Muscle of arm (tissue), 12 donors: ENCODE data around the gene ZBED5. TPM values are rescaled to one million over a fixed set of nuclear protein-coding genes. Genes with fewer than 3 reads are reported as not detected.
"Not testable (repeated sequence)": the region's sequence is repeated elsewhere in the genome, so short reads cannot be mapped to it uniquely, and the experiment has no call there.

ENCODE experiments used
- DNase-seq: peaks from one replicate; pipeline ENCODE4 v3.0.0-alpha.2; 2013
- polyA plus RNA-seq, 12 donors: library from polyadenylated mRNA; unstranded; fragments of 120-200 nt; gene quantifications; one replicate each; pipeline ENCODE4 v1.2.1, GENCODE V29; 2013; ENCODE audit not compliant: insufficient read length in 12 of 12

The ZBED5 gene
- polyA plus RNA-seq, 12 donors = 60.0 to 105 (median 77.3) TPM; not detected in 1

GRCh38 chr11:10885703-10886363 lies 28.0 kb upstream of the ZBED5 start:
- DNase-seq = peak; percentile 31

DNA sequence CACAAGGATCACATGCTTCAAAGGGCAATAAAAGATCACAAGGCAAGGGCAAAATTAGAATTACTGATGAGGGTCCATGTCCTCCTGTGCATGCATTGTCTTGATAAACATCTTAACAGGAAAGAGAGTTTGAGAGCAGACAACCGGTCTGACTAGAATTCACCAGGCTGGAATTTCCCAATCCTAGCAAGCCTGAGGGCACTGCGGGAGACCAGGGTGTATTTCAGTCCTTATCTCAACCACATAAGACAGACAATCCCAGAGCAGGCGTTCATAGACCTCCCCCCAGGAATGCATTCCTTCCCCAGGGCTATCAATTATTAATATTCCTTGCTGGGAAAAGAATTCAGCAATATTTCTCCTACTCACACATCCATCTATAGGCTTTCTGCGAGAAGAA lies 26.4 kb upstream of the ZBED5 start:
- DNase-seq = not testable (repeated sequence)

DNA sequence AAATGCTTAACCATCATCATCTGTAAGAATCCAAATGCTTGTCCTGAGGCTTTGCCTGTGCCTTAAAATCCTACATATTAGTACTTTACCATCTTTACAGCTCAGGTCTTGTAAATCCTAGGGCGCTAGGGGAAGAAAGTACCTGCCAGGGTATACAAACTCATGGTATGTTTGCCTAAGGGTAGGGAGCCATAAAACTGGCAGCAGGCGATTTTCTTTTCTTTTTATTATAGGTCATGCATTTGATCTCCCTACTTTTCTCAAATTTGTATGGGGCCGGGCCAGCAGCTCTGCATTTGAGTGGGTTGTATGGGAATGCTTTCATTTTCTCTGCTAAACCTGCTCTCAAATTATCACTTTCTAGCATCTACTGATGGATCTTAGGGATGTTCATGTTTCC lies 24.0 kb upstream of the ZBED5 start:
- no peak for DNase-seq

GRCh38 chr11:10878408-10879214 lies 20.8 kb upstream of the ZBED5 start:
- no peak for DNase-seq

GRCh38 chr11:10876158-10876557 lies 18.3 kb upstream of the ZBED5 start:
- no peak for DNase-seq

DNA sequence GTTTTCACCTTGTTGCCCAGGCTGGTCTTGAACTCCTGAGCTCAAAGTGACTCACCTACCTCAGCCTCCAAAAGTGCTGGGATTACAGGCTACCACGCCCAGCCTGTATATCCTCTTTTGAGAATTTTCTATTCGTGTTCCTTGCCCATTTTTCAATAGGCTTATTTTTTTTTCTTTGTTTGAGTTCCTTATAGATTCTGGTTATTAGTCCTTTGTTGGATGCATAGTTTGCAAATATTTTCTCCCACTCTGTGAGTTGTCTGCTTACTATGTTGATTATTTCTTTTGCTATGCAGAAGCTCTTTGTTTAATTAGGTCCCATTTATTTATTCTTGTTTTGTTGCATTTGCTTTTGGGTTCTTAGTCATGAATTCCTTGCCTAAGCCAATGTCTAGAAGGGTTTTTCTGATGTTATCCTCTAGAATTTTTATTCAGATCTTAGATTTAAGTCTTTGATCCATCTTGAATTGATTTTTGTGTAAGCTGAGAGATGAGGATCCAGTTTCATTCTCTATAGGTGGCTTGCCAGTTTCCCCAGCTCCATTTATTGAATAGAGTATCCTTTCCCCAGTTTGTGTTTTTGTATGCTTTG lies 17.7 kb upstream of the ZBED5 start:
- no peak for DNase-seq

GRCh38 chr11:10872097-10872496 lies 14.2 kb upstream of the ZBED5 start:
- DNase-seq = no peak

- DNase-seq = no peak
Observed at GRCh38 chr11:10868352-10868751, 10.5 kb upstream of the ZBED5 start.

- DNase-seq = no peak
Observed at GRCh38 chr11:10866893-10867331, 9.1 kb upstream of the ZBED5 start.

GRCh38 chr11:10865837-10866270 lies 8.0 kb upstream of the ZBED5 start:
- DNase-seq = no peak

GRCh38 chr11:10864688-10865087 lies 6.8 kb upstream of the ZBED5 start:
- DNase-seq = no peak

DNA sequence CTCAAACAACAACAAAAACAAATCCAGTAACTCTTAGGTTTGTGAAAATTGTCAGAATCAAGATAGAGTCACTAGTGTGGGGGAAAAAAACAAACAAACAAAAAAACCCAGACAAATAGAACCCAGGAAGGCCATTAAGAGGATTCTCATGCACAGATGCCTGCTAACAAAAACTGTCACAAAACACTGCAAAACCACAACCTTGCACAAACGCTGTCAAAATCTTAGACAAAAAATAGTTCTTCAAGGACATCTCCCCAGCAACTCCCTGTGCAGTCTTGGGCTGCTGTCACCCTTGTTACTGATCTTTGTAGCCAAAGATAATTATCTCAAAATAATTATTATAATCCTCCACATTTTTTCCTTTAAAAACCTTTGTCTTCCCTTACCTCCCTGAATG lies 4.6 kb upstream of the ZBED5 start:
- DNase-seq = no peak

DNA sequence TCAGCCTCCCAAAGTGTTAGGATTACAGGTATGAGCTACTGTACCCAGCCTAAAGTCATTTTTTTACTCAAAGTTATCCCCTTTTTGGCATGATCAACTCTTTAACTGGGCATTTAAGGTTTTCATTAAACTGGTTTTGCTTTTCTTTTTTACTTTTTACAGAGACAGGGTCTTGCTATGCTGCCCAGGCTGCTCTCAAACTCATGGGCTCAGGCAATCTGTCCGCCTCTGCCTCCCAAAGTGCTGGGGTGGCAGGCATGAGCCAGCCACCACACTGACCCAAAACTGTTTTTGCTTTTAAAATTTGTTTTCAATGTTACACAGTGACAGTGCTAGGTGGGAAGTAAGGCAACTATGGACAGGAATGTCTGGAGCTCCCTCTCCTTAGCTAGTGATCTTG lies 3.9 kb upstream of the ZBED5 start:
- no peak for DNase-seq

DNA sequence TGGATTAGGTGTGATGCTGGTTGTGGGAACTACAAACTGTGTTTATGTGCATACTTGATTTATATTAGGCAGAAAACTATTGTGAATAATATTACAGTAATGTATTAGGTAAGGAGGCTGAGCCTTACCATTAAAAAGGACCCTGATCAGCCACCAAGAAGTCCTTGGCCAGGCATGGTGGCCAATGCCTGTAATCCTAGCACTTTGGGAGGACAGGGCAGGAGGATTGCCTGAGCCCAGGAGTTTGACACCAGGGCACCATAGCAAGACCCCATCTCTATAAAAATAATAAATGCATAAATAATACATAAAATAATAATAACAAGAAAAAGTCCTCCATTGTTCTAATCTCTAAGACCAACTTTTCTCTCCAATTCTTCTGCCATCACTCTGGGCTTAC lies 3.2 kb upstream of the ZBED5 start:
- DNase-seq = no peak

GRCh38 chr11:10858439-10859325 lies 829 bp upstream of the ZBED5 start:
- no peak for DNase-seq

DNA sequence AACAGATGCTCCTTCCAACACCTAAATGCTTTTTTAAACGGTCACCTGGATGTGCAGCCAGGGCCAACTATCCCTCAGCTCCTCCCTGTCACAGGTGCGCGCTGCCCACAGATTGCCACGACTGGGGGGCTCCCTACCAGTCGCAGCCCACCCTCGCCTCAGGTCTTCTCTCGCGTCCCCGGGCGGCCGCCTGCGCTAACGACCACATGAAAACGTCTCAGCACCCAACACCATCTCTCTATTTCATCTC lies 469 bp downstream of the ZBED5 start:
- no peak for DNase-seq

GRCh38 chr11:10856689-10857458 lies 979 bp downstream of the ZBED5 start:
- DNase-seq = no peak

DNA sequence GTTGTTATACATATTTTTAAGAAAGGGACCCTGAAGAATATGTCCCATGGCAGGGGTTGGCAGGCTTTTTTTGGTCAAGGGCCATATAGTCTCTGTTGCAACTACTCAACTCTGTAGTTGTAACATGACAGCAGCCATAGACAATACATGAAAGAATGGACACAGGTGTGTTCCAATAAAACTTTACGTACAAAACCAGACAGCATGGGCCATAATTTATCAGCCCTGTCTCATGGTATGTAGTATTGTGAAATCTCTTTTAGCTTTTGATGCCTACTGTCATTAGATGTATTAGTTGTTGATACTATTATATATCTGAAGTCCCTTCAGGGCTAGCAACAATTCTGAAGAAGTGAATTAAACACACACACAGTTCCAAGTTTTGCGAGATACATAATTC lies 2.6 kb downstream of the ZBED5 start:
- DNase-seq = no peak

DNA sequence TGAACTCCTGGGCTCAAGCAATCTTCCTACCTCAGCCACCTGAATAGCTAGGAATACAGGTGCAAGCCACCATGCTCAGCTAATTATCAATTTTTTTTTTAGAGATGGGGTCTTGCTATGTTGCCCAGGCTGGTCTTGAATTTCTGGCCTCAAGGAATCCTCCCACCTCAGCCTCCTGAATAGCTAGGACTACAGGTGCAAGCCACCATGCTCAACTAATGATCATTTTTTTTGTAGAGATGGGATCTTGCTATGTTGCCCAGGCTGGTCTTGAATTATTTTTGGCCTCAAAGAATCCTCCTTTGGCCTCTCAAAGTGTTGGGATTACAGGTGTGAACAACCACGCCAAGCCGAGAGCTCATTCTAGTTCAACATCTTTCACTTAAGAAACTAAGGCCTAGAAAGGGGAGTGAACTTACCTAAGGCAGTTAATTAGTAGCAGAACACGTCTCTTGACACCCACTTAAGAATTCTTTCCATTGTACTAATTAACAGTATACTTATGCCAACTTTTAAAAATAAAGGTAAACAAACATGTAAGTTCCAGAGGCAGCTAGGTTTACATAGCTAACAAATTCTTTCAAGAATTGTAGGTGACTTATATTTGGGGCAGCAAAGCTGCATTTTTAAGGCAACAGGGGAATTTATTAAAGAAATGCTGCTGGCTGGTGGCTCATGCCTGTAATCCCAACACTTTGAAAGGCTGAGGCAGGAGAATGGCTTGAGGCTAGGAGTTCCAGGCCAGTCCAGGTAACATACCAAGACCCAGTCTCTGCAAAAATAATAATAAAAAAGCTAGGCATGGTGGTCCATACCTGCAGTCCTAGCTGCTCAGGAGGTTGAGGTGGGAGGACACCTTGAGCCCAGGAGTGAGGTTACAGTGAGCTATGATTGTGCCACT lies 9.6 kb downstream of the ZBED5 start:
- DNase-seq = no peak

- no peak for DNase-seq
Observed at GRCh38 chr11:10846660-10847059, 11.2 kb downstream of the ZBED5 start.
